Heart left ventricle (tissue), 13 donors: Measurements from ENCODE around the gene OR5W2.
"Not testable (repeated sequence)": the region's sequence is repeated elsewhere in the genome, so short reads cannot be mapped to it uniquely, and the experiment has no call there.

Source experiments
- CTCF ChIP-seq, 12 donors: fragments of 200-600 bp; sonication (generic) in 4 of 12; IDR thresholded peaks; one replicate each; pipeline versions ENCODE4 v1.5.0 to v1.8.0; 2018 to 2022; ENCODE audit warnings: antibody characterized with exemption in 12 of 12, mild to moderate bottlenecking in 5 of 12
- POLR2A ChIP-seq, 2 donors: fragments of 450-650 bp; IDR thresholded peaks; one replicate each; pipeline ENCODE4 v1.6.1; 2017; ENCODE audit warnings: antibody characterized with exemption in 2 of 2, mild to moderate bottlenecking in 2 of 2, moderate library complexity in 2 of 2
- donor health status: ischemic (EF 13 %, LVEDD 7.1; RV severe dilation, severe dysfunction).
- donor health status: DM: no; HTN: yes; CAD: no.
- donor health status: DM: no; HTN: no; CAD: no.
- donor health status: ischemic (EF 25% LVEDD 6.9; RV normal size, moderate dysfunction).
- donor health status: ischemic (EF 25% LVEDD 5.7; RV mildly dilated, moderate dysfunction).
- donor health status: ischemic (EF 35%, LVEDD 5.7; RV mildly dilated, moderate dysfunction).
- donor health status: nonischemic (EF 11% LVEDD 7.7; RV severe dilation, severe dysfunction).
- donor health status: DM: yes; HTN: yes; CAD: no.
- donor health status: PGD.
- donor health status: ischemic (EF 29% LVEDD 5.4; RV normal size, mild dysfunction).
- donor health status: nonischemic (EF 23%, LVEDD 6.1; RV moderate dilation, normal function).

DNA sequence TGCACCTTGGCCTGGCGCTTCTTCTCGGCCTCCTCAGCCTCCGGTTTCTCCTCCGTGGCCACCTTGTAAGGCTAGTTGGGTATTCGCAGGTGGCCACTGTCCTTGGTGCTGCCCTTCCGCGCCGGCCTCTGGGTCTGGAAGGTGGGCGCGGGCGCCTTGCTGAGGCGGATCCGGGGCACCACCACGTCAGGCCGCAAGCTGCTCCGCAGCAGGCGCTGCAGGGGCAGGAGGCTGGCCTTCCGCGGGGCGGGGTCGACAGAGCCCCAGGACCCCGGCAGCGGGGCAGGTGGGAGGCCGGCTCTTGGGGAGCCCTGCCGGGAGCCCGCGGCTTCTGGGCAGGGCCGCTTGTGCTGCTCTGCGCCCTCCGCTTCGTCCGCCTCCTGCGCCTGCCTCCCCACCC lies 41.7 kb downstream of the OR5W2 start:
- not testable (repeated sequence) for TF ChIP-seq CTCF, POLR2A (IDR thresholded peaks at IDR 0.05)
